HG03159 (cell line): Measurements from ENCODE around the gene MMP8.

Experiments used
- ATAC-seq: cut with Tn5 transposase; IDR thresholded peaks from one replicate; pipeline ENCODE4 v1.9.1; 2021; ENCODE audit warnings: mild to moderate bottlenecking, moderate library complexity; ENCODE audit not compliant: unreplicated experiment

The MMP8 gene

DNA sequence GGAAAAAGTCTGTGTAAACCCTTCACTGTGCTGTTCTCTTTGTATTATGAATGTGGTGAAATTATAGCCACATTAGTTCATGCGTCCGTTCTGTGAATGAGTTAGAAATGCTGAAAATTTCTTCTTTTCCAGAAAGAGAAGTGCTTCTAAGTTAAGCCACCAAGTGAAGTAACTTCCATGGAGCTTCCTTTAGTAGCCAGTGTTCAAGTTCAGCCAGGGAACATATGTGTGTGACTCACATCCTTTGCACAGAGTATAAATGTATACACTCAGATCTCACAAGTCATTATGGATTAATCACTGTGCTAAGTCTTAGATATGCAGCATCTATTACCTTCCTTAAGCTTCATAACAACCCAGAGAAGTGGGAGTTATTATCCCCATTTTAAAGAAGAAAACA is 3.1 kb upstream of the MMP8 start:
- ATAC-seq: no peak

DNA sequence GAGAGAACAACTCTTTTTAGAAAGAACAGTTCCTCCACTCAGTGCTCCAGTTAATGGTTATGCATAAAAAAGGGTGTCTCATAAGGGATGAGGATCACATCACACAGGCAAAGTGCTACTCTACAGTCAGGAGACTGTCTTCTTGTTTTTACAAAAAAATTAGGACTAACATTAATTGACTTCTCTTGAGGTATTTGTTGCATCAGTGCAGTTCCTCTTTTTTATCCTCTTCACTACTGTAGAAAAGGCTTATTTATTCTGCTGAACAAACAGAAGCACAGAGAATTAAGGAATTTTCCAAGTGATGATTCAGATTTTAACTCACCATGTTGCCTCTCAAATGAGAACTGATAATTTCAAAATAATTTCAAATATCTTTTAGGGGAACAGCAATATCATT is 1.9 kb downstream of the MMP8 start:
- no peak for ATAC-seq

DNA sequence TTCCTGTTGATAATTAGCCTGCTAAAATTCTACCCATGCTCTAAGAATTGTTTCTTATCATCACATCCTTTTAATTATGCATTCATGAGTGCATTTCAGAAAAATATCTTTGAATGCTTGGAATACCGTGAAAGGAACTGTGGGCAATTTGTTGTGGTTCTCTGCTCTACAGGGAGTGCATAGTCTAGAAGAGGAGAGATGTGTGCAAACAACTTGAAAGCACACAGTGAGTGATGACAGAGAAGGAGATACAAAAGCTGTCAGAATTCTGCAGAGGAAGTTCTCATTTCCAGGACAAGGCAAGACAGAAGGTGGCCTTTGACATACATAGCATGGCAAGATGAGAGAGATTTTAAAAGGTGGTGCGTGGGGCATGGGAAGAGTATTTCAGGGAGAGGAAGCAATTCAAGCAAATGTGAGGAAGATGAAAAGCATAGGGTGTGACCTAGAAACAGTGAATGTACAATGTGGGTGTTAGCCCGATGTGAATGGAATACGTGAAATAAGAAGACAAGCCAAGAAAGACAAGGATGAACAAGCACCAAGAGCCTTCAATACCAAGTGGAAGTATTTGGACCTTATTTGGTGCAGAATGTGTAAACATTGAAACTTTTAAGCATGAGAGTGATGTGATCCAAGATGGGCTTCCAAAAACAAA is 5.0 kb downstream of the MMP8 start:
- no peak for ATAC-seq

DNA sequence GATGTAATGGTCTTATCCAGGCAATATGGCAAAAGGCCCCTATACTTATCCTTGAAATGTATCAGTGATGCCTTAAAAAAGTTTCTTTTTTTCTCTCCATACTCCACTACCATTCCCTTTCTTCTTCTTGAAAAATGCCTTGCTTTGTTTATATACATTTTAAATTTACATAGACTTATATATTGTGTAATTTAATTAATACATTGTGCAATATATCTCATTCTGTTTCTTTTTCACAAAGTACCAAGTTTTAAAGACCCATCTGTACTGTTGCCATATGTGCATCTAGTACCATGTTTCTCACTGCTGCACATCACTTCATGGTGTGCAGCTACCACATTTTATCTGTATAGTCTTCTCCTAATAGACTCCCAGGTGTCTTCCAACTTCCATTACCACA is 7.5 kb downstream of the MMP8 start:
- ATAC-seq: no peak

DNA sequence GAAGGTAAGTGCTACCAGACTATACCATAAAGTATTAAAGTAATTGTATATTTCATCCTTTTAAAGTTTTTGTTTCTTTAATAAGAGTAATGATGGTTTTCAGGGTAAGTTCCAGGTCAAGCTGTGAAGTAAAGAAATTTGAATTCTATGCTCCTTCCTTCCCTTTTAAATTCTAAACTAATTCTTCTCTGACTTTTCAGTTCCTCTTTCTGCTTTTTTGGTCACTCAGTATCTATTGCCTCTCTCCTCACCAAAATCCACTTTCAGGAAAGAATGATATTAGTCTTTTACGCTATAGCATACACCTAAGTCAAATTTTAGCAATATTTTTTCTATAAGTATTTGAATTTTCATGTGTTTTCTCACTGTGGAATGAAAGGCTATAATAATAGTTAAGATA is 8.2 kb downstream of the MMP8 start:
- peak; percentile 74 for ATAC-seq

DNA sequence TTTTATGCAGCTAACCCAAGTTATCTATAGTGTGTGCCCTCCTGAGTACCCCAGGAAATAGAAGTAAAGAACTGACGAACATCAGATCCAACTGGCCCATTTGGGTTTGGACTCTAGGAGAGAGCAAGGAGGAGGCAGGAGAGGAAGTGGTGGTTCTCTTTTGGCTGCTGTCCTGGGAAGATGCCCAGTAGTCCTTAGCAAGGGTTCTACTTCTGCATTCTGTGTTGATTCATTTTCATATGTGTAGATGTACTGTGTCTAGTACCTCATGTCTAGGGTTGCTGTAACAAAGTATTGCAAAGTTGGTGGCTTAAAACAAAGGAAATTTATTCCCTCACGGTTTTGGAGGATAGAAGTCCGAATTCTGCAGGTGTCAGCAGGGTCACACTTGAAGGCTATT is 12.6 kb downstream of the MMP8 start:
- ATAC-seq: no peak

DNA sequence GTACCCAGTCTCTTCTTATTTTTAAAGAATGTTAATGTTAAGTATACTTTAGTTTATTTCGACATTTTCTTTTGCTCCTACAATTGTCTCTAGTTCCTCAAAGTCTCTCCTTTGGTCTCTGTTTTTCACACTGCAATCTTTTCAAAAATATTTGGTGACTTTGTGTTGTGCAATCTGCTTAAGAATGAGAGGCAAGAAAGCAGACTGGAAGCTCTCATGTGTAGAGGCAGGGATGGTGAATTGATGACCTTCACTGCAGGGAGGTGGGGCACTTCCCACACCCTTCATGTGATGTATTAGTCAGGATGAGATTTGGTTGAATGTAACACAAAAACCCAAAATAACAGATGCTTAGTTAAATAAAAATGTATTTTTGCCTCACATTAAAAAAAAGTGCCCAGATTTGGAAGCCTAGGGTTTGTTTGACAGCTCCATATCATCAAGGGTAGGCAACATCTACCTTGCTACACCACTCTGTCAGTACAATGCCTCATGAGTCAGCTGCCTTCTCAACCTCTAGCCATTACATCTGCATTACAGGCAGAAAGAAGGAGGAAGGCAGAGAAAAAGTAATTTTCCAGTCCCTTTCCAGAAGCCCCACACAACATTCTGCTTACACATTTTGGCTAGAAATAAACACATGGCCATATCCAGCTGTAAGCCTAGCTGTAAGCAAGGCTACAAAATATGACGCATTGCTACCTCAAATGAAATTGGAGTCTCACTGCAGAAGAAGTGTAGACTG is 15.4 kb downstream of the MMP8 start:
- no peak for ATAC-seq

DNA sequence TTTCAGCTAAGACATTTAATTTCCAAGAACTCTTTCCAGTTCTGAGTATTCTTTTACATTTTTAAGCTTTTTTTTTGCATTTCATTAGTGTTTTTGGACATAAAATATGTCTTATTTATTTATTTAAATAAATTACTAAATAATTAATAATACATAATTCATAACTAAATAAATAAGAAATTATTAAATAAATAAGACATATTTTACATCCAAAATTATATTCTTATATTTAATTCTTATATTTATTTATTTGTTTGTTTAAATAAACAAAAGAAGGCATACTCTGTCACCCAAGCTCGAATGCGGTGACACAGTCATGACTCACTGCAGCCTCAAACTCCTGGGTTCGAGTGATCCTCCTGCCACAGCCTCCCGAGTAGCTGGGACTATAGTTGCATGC is 16.1 kb downstream of the MMP8 start:
- ATAC-seq: no peak

DNA sequence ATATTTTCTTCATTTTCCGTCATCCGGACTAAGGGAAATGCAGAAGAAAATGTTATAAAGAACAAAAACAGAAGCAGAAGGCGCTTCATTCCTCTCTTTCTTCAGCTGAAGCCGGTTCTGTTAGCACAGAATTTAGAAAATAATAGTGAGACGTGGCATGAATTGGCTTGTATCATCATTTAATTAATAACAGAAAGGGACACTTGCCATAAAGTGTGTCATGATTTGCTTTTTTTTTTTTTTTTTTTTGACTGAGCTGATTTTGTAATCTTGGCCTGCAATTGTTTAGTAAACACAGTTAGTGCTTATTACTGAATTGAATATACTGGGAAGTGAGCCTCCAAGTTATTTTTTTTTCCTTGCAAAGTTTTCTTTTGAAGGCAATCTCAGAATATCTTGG is 19.1 kb downstream of the MMP8 start, which contains the start of gene MMP27:
Gene MMP27 (minus strand): TSS at position 144 of the 400 bp plus-strand sequence. CDS start 55 bp downstream, at position 89.
- no peak for ATAC-seq

DNA sequence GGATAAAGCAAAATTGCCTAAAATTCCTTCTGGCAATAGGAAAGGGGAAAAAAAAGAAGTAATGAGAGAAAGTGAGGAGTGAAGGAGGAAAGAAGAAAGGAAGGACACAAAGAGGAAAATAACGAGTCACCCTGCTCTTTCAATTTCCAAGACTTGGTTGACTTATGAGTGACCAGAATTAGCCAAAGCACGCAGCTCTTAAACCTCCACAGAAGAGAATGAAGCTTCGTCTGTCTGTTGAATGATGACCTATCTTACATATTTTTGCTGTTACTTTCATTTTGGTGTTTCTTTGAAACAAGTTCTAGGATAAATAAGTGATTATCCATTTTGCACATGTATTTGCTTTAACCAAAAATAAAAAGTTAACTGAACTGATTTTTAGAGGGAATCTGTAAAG is 19.9 kb downstream of the MMP8 start:
- no peak for ATAC-seq

DNA sequence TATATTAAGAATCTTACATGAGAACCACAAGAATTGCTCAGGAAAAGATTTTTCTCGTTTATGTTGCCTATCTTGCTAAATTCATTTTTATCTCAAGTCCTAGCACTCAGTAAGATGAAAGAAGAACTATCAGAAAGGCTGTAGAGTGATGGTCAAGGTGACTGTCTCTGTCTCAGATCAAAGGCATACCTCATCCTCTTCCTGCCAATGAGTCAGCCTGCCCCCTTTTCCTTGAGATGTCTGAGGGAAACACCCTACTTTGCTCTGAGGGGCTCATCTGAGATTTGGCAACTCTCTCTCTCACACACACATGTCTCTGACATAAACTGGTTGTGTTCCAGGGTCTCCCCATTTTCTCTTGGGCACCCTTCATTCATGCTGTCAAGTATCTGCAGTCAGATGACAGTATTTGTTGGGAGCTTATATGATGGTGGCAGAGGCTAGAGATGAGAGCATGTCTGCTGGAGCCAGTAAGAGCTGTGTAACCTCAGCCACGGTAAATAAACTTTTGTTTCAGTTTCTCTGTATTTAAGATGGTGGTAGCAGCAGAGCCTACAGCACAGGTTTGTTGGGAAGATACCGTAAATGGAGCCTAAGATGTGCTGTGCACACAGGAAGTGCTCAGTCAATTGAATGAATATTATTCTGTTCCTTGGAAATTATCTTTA is 20.8 kb downstream of the MMP8 start:
- ATAC-seq: no peak

DNA sequence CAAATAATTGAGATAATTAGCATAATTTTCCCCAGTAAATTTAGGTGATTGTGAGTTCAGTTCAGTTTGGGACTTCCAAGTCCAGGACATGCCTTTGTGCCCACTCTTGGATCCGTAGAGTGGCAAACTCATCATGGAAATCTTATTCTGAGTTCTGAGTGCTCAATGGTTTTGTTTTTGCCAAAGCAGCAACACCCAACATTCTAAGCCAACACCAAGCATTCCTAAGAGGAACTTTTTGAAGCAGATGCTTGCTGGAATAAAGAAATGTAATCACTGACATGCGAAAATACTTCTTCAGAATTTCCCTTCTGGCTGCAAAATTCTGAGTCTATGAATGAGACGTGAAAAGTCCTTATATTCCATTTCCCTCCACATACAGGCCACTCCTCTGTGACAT is 29.6 kb downstream of the MMP8 start:
- no peak for ATAC-seq

DNA sequence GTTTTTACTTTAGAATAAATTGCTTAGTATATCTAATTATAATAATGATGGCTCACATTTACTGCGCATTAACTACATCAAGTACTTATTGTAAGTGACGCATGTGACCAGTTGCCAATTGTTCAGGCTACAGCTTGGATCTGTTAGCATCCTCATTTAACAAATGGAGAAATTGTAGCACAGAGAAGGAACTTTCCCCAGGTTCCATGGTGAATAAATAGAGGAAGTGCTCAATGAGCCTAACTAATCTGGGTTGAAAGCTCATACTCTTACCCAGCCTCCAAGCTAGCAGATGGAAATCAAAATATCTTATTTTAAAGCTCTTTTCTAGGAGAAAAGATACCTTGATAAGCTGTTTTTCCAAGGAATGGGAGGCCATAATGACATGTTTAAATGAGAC is 39.0 kb downstream of the MMP8 start:
- ATAC-seq: no peak

DNA sequence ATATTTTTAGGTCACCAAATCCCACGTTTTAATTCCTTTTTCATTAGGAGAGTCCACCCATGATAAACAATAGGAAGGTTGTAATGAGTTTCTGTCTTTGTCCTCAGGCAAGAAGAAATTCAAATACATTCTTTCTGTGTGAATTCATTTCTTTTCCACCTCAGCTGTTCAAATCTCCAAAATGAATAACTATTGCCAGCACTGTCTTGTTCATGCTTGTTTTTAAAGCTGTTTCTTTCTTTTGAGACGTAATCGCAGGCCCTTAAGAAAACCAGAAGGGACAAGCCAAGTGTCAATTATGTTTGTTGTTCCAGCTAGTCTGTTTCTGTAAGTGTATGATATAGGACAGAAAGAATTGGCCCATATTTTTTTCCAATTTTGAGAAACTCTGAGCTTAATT is 39.4 kb downstream of the MMP8 start:
- ATAC-seq: no peak

DNA sequence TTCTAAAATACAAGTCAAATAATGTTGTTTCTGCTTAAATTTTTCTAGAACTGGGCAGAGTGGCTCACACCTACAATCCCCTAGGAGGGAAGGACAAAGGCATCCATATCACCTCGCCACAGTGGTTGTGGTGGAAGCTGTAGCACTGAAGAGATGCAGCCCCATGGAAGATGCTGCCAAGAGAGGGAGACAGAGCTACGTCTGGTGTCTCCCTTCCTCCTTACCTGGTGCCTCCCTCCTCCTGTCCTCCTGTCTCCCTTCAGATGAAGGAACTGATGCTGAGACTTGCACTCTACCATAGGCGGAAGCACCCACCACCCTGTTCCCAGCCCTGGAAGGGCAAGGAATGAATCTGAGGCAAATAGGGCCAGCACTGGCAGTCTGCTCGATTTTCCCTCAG is 41.5 kb downstream of the MMP8 start:
- no peak for ATAC-seq

DNA sequence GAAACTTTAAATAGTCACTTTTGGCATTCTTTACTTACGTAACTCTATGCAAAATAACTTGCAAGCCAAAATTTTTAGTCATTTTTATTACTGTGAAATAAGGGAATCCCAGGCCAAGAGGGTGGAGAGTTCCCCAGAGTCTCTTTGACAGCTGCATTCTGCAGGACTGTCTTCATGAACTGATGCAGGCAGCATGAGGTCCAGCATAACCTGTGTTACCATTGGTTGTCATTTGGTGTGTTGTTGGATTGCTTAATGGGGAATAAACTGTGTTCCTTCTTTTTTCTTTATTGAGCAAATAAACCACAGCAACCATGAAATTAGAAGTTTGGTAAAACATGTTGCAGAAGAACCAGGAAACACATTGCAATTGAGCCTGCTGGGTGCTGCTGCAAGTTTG is 43.8 kb downstream of the MMP8 start:
- no peak for ATAC-seq

DNA sequence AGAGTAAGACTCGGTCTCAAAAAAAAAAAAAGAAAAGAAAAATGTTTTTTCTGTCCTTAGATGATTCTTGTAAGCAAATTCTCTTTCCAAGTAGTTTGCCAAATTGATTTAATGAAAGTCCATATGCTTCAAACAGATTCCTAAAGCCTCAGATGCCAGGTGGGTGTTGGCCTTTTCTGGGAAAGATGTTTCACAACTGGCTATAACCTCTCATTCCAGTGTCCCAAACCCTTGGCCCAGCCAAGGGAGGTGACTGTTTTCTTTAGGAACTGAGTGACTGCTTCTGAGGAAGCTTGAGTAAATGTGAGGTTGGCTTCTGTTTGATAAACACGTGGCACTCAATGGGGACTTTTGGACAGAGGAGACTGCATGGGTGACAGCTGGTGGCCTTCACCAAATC is 46.7 kb downstream of the MMP8 start:
- ATAC-seq: no peak

DNA sequence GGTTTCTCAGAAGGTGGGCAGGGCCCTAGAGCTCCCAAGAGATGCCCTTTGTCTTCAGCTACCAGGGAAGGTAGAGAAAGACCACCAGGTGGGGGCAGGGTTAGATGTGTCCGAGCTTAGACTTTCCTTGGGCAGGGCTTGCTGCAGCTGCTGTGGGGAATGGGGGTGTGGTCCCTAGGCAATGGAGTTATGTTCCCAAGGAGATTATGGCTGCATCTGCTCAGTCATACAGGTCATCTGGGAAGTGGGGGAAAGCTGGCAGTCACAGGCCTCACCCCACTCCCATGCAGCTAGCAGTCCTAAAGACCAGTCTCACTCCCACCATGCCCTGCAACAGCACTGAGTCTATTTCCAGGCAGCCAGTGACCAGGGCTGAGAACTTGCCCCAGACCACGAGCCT is 48.7 kb downstream of the MMP8 start:
- ATAC-seq: no peak

DNA sequence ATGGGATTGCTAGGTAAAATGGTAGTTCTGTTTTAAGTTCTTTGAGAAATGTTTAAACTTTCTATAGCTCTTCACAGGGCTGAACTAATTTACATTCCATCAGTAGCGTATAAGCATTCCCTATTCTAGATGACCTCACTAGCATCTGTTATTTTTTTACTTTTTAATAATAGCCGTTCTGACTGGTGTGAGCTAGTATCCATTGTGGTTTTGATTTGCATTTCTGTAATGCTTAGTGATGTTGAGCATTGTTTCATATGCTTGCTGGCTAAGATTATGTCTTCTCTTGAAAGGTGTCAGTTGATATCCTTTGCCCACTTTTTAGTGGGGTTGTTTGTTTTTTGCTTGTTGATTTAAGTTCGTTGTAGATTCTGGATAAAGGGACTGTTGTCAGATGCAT is 55.1 kb downstream of the MMP8 start:
- peak; percentile 68 for ATAC-seq

DNA sequence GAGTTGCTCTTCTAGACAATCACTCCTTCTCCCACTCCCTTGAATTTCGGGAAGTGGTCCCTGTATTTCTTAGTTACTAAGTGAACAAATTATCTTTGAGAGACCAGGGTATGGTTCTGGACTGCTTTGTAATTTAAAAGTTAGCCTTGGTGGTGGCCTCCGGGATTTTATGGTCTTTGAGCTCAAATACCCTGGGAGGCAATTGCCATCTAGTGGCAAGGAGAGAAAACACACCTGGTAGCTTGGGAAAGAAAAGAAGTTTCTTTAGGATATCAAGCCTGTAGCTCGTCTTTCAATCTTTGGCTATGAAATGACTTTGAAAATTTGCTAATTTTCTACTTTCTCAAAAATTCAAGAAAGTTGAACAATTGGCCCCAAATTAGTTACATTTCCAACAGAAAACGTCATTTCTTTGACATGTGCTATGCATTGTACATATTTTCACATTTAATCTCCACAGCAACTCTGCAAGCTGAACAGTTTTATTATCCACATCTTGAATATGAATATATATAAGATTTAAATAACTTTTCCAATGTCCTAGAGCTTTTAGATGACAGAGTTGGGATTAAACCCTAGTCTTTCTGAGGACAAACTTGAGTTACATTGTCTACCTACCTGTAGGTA is 58.3 kb downstream of the MMP8 start:
- peak; percentile 46 for ATAC-seq

DNA sequence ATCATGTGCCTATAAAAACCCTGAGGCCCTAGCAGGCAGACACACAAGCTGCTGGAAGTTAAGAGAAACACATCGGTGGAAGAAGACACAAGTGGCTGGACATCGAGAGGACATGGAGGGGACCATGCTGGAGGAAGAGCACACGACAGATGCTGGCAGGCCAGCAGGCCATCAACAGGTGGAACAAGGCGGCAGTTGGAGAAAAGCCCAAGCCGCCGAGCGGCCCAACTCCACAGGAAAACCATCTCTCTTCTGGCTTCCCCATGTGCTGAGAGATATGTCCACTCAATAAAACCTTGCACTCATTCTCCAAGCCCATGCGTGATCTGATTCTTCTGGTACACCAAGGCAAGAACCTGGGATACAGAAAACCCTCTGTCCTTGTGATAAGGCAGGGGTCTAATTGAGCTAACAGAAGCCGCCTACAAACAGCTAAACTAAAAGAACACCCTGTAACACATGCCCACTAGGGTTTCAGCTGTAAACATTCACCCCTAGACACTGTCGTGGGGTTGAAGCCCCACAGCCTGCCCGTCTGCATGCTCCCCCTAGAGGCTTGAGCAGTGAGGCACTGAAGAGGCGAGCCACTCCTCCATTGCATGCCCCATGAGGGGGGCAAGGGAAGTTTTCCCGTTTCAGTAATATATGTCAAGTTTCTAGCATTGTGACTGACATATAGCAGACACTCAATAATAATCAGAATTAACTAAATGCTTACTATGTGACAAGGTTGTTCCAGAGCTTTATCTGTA is 60.6 kb downstream of the MMP8 start:
- ATAC-seq: no peak
